Mesendoderm (in vitro differentiated cells): ENCODE measurements around the gene CDHR4.
A peak's percentile ranks its signal among the peaks of the same experiment; 100 is the strongest.

ENCODE experiments used
- DNase-seq: peaks from one replicate; pipeline ENCODE4 v3.0.0; 2013
- H2AK5ac ChIP-seq: 2 replicates; pipeline ENCODE4 v1.6.1; 2013; ENCODE audit warnings: low read length, inconsistent platforms
- H2BK120ac ChIP-seq: 2 replicates; pipeline ENCODE4 v1.6.1; 2013; ENCODE audit warnings: low read depth, mild to moderate bottlenecking, low read length, moderate library complexity, mixed read lengths
- H2BK15ac ChIP-seq: replicated peaks from 2 replicates; pipeline ENCODE4 v1.6.1; 2013; ENCODE audit warnings: low read depth, mild to moderate bottlenecking, moderate library complexity
- H2BK5ac ChIP-seq: 2 replicates; pipeline ENCODE4 v1.6.1; 2013; ENCODE audit warnings: low read length, inconsistent platforms
- H3K18ac ChIP-seq: 2 replicates; pipeline ENCODE4 v1.6.1; 2013; ENCODE audit warnings: mild to moderate bottlenecking, low read length, mixed read lengths
- H3K23ac ChIP-seq: one replicate; pipeline ENCODE4 v1.6.1; 2013; ENCODE audit warnings: low read length
- H3K27ac ChIP-seq: 2 replicates; pipeline ENCODE4 v1.5.1; 2013; ENCODE audit warnings: low read depth, mild to moderate bottlenecking, inconsistent platforms, low read length, moderate library complexity
- H3K27me3 ChIP-seq: 2 replicates; pipeline ENCODE4 v1.6.1; 2013; ENCODE audit warnings: low read length, control low read depth, mild to moderate bottlenecking, inconsistent platforms; ENCODE audit not compliant: insufficient read depth, poor library complexity
- H3K36me3 ChIP-seq: 2 replicates; pipeline ENCODE4 v1.6.1; 2013; ENCODE audit warnings: low read length, inconsistent platforms; ENCODE audit not compliant: control insufficient read depth, insufficient read depth
- H3K4ac ChIP-seq: one replicate; pipeline ENCODE4 v1.6.1; 2013; ENCODE audit warnings: low read depth, mild to moderate bottlenecking, low read length, moderate library complexity
- H3K4me1 ChIP-seq: 2 replicates; pipeline ENCODE4 v1.6.1; 2013; ENCODE audit warnings: low read depth, low read length, inconsistent platforms; ENCODE audit not compliant: control insufficient read depth
- H3K4me2 ChIP-seq: 2 replicates; pipeline ENCODE4 v1.6.1; 2013; ENCODE audit warnings: low read length
- H3K4me3 ChIP-seq: 2 replicates; pipeline ENCODE4 v1.5.1; 2013; ENCODE audit warnings: mild to moderate bottlenecking, low read length
- H3K56ac ChIP-seq: one replicate; pipeline ENCODE4 v1.6.1; 2013; ENCODE audit warnings: low read length
- H3K79me1 ChIP-seq: 2 replicates; pipeline ENCODE4 v1.6.1; 2013; ENCODE audit warnings: low read length, inconsistent platforms
- H3K79me2 ChIP-seq: 2 replicates; pipeline ENCODE4 v1.6.1; 2013; ENCODE audit warnings: mild to moderate bottlenecking, low read length; ENCODE audit not compliant: control insufficient read depth, insufficient read depth
- H3K9ac ChIP-seq: 2 replicates; pipeline ENCODE4 v1.6.1; 2013; ENCODE audit warnings: low read length, inconsistent platforms
- H4K5ac ChIP-seq: one replicate; pipeline ENCODE4 v1.6.1; 2013; ENCODE audit warnings: low read length
- H4K8ac ChIP-seq: one replicate; pipeline ENCODE4 v1.6.1; 2013; ENCODE audit warnings: low read depth, mild to moderate bottlenecking, control low read depth, low read length, moderate library complexity
- WGBS: extraction: QIAGEN DNeasy Blood & Tissue Kit; methylation state at CpG from one replicate; pipeline ENCODE4 v1.1.7; 2013; ENCODE audit warnings: low lambda C conversion rate, missing lambda C conversion rate; ENCODE audit not compliant: insufficient coverage; ENCODE audit errors: extremely low coverage; 5-methylcytosine and 5-hydroxymethylcytosine counted together

Gene CDHR4

DNA sequence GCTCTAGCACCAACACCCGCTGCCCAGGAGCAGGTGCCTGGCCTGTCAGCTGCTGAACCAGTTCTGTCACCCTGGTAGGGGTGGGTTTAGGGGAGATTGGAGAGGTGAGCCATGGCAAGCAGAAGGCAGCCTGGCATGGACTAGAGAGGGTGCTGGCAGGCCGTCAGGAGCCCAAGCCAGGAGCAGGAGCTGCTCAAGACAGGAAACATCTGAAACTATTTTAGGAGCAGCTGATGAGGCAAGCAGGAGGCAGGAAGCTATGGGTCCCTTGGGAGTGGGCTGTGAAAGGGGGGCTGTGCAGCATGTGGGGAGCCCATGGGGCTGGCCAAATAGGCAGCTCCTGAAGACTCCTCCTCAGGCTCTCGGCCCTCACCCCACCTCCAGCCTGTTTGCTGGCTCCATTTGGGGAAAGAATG lies 5.7 kb upstream of the CDHR4 start:
- H2AK5ac ChIP-seq, result no peak overlapping the region
- H3K4me2 ChIP-seq, result no peak overlapping the region
- no peak for DNase-seq
- no peak overlapping the region for H3K9ac ChIP-seq
- no peak overlapping the region for H4K5ac ChIP-seq
- H3K79me1 ChIP-seq, result no peaks in the 10 kb centered on the region
- no peak overlapping the region for H2BK15ac ChIP-seq
- no peak overlapping the region for H3K23ac ChIP-seq
- no peak overlapping the region for H3K27ac ChIP-seq
- H3K4ac ChIP-seq, result no peak overlapping the region
- no peak overlapping the region for H3K4me3 ChIP-seq
- no peaks in the 10 kb centered on the region for H3K27me3 ChIP-seq
- no peak overlapping the region for H3K18ac ChIP-seq
- H3K56ac ChIP-seq, result peak overlapping the region; percentile 50
- H3K36me3 ChIP-seq, result no peaks in the 10 kb centered on the region
- H3K4me1 ChIP-seq, result peaks cover 8% of the 10 kb centered on the region
- peak overlapping the region; percentile 19 for H2BK120ac ChIP-seq
- WGBS, result no CpG with 5 or more reads among the region's 3 CpGs
- H3K79me2 ChIP-seq, result no peaks in the 10 kb centered on the region
- H4K8ac ChIP-seq, result no peak overlapping the region
- H2BK5ac ChIP-seq, result no peak overlapping the region

- Histone ChIP-seq H3K23ac (peak overlapping the region; percentile 54), H3K27me3 (no peaks in the 10 kb centered on the region), H3K18ac (no peak overlapping the region), H3K36me3 (no peaks in the 10 kb centered on the region), H2BK15ac (no peak overlapping the region), H3K4ac (no peak overlapping the region), H2BK5ac (no peak overlapping the region), H3K79me1 (no peaks in the 10 kb centered on the region), H3K79me2 (no peaks in the 10 kb centered on the region), H3K4me2 (no peak overlapping the region), H3K4me1 (peaks cover 8% of the 10 kb centered on the region), H4K8ac (no peak overlapping the region), H3K27ac (no peak overlapping the region), H3K56ac (no peak overlapping the region), H2AK5ac (no peak overlapping the region), H4K5ac (no peak overlapping the region), H3K9ac (peak overlapping the region; percentile 8), H3K4me3 (no peak overlapping the region), H2BK120ac (no peak overlapping the region)
- no CpG with 5 or more reads among the region's 26 CpGs for WGBS
- DNase-seq, result no peak
These were observed 4.7 kb upstream of the CDHR4 start for GRCh38 chr3:49804141-49805041.

DNA sequence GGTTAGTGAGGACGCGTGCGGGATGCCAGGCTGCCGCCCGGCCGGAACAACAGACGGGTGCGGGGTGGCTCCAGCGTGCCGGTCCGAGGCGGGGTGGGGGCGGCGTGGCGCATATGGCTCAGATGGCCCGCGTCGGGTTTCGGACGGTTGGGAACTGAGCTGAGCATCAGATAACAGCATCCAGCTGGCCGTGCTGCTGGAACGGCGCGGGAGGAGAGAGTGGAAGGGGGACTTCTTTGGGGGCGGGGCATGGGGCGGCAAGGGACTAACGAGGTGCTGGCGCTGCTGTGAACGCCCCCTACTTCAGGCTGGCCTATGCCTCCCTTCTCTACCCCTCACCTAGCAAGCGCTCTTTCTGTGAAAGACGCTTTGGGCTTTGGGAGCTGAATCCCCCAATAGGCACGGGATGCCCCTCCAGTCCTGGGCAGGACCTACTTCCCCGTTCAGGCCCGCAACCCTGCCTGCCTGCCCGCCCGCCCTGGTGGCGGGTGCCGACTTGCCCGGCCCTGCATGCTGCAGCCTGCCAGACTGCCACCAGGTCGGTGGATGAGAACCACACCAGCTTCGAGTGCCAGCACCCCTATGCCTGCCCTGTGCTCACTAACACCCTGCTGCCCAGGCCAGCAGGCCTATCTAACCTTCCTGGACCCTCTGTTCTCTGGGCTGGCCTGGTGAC lies 3.9 kb upstream of the CDHR4 start:
- no peak overlapping the region for H4K5ac ChIP-seq
- H3K4me3 ChIP-seq, result no peak overlapping the region
- no peaks in the 10 kb centered on the region for H3K36me3 ChIP-seq
- peak overlapping the region; percentile 43 for H3K9ac ChIP-seq
- H3K27ac ChIP-seq, result no peak overlapping the region
- H2BK5ac ChIP-seq, result no peak overlapping the region
- no peak overlapping the region for H2BK15ac ChIP-seq
- H4K8ac ChIP-seq, result no peak overlapping the region
- no peak overlapping the region for H3K23ac ChIP-seq
- H2AK5ac ChIP-seq, result no peak overlapping the region
- H3K79me1 ChIP-seq, result no peaks in the 10 kb centered on the region
- H3K79me2 ChIP-seq, result no peaks in the 10 kb centered on the region
- peak overlapping the region; percentile 63 for H3K4me2 ChIP-seq
- H3K27me3 ChIP-seq, result no peaks in the 10 kb centered on the region
- WGBS, result no CpG with 5 or more reads among the region's 41 CpGs
- H3K4ac ChIP-seq, result no peak overlapping the region
- no peak for DNase-seq
- no peak overlapping the region for H2BK120ac ChIP-seq
- peaks cover 8% of the 10 kb centered on the region for H3K4me1 ChIP-seq
- H3K18ac ChIP-seq, result no peak overlapping the region
- H3K56ac ChIP-seq, result peak overlapping the region; percentile 30

GRCh38 chr3:49802719-49803464 lies 3.2 kb upstream of the CDHR4 start, which contains the start of gene INKA1:
TSS of gene INKA1 (plus strand) at chr3:49803261. CDS start at chr3:49803393, 132 bp downstream.
- Histone ChIP-seq H3K4me2 (peak within 1 kb of the TSS; percentile 99), H3K4ac (no peak within 1 kb of the TSS), H3K36me3 (no peaks in the 10 kb centered on the region), H3K18ac (no peak within 1 kb of the TSS), H2BK120ac (no peak within 1 kb of the TSS), H2BK15ac (no peak within 1 kb of the TSS), H4K5ac (no peak within 1 kb of the TSS), H4K8ac (no peak within 1 kb of the TSS), H3K9ac (peak within 1 kb of the TSS; percentile 78), H2AK5ac (no peak within 1 kb of the TSS), H3K79me2 (no peaks in the 10 kb centered on the region), H3K23ac (peak within 1 kb of the TSS; percentile 54), H2BK5ac (no peak within 1 kb of the TSS), H3K27me3 (no peaks in the 10 kb centered on the region), H3K4me1 (peaks cover 8% of the 10 kb centered on the region), H3K79me1 (no peaks in the 10 kb centered on the region), H3K27ac (no peak within 1 kb of the TSS), H3K4me3 (peak within 1 kb of the TSS; percentile 72), H3K56ac (peak within 1 kb of the TSS; percentile 77)
- peak; percentile 87 for DNase-seq
- no CpG with 5 or more reads among the region's 71 CpGs for WGBS

DNA sequence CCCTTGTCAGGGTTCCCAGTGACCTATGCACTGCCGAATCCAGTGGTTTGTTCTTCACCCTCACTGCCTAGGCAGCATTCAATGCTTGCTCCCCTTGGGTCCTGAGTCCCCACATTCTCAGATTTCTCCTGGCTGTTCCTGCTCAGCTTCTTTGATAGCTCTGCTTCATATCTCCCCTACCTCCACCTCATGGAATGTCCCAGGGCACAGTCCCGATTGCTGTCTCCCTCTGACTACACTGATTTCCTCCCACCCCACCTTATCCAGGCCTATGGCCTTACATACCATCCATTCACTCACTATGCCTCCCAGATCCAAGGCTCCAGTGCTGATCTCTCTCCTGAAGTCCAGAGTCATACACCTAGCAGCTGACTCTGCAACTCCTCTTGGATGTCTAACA lies 1.5 kb upstream of the CDHR4 start:
- H4K8ac ChIP-seq, result no peak overlapping the region
- H3K79me1 ChIP-seq, result no peaks in the 10 kb centered on the region
- no peak overlapping the region for H3K9ac ChIP-seq
- no peaks in the 10 kb centered on the region for H3K36me3 ChIP-seq
- H3K18ac ChIP-seq, result no peak overlapping the region
- H2BK5ac ChIP-seq, result no peak overlapping the region
- no peaks in the 10 kb centered on the region for H3K79me2 ChIP-seq
- no peak overlapping the region for H3K4me2 ChIP-seq
- H2BK120ac ChIP-seq, result no peak overlapping the region
- no peak overlapping the region for H4K5ac ChIP-seq
- no peak for DNase-seq
- H2BK15ac ChIP-seq, result no peak overlapping the region
- no peak overlapping the region for H3K27ac ChIP-seq
- H2AK5ac ChIP-seq, result no peak overlapping the region
- H3K4ac ChIP-seq, result no peak overlapping the region
- no peak overlapping the region for H3K56ac ChIP-seq
- no CpG with 5 or more reads among the region's 2 CpGs for WGBS
- H3K4me1 ChIP-seq, result no peaks in the 10 kb centered on the region
- H3K4me3 ChIP-seq, result no peak overlapping the region
- H3K27me3 ChIP-seq, result no peaks in the 10 kb centered on the region
- no peak overlapping the region for H3K23ac ChIP-seq
